ENCODE results near the gene AGPAT1.
A peak's percentile ranks its signal among the peaks of the same experiment; 100 is the strongest.

GRCh38 chr6:32127717-32128592 lies 47.9 kb downstream of the AGPAT1 start, which contains the start of gene ATF6B:
- TF ChIP-seq POLR2A (IDR thresholded peaks at IDR 0.05; ENCODE audit: low read length) (peak; percentile 83), GATA1 (IDR thresholded peaks at IDR 0.05; ENCODE audit: low read depth, low read length) (no peak)

Data from erythroblast (primary cell).